Measurements from ENCODE around the gene GAS2.

DNA sequence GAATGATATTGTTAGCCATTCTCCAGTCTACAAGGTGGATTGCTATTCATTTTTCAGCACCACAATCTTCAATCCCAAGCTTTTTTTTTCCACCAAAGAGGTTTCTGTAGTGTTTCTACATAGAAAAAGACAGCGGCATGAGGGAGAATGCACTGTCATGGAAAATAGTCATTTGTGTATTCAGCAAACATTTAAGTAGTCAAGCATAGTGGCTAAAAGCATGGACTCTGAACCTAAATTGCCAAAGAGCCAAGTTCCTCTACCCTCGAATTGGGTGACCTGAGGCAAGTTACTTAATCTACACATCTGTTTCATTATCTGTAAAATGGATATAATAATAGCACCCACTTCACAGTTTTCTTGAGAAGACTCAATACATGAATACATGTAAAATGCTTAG, 14.2 kb downstream of the GAS2 start:
- TF ChIP-seq, protein P1, sequence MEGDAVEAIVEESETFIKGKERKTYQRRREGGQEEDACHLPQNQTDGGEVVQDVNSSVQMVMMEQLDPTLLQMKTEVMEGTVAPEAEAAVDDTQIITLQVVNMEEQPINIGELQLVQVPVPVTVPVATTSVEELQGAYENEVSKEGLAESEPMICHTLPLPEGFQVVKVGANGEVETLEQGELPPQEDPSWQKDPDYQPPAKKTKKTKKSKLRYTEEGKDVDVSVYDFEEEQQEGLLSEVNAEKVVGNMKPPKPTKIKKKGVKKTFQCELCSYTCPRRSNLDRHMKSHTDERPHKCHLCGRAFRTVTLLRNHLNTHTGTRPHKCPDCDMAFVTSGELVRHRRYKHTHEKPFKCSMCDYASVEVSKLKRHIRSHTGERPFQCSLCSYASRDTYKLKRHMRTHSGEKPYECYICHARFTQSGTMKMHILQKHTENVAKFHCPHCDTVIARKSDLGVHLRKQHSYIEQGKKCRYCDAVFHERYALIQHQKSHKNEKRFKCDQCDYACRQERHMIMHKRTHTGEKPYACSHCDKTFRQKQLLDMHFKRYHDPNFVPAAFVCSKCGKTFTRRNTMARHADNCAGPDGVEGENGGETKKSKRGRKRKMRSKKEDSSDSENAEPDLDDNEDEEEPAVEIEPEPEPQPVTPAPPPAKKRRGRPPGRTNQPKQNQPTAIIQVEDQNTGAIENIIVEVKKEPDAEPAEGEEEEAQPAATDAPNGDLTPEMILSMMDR (IDR thresholded peaks at IDR 0.05), result no peak
- no peak for TF ChIP-seq POLR2A (IDR thresholded peaks at IDR 0.05)
